Endodermal cell (in vitro differentiated cells): Measurements from ENCODE around the gene CUEDC2. TPM values are rescaled to one million over a fixed set of nuclear protein-coding genes. Genes with fewer than 3 reads are reported as not detected.

Source experiments
- DNase-seq: peaks from one replicate; pipeline ENCODE4 v3.0.0-alpha.2; 2017
- H3K27ac ChIP-seq: 2 replicates; pipeline ENCODE4 v1.5.1; 2013; ENCODE audit warnings: mild to moderate bottlenecking, low read depth, low read length, moderate library complexity
- H3K27me3 ChIP-seq: 2 replicates; pipeline ENCODE4 v1.6.1; 2013; ENCODE audit warnings: mild to moderate bottlenecking, low read length, moderate library complexity; ENCODE audit not compliant: insufficient read depth, control insufficient read depth, poor library complexity, severe bottlenecking
- H3K36me3 ChIP-seq: 2 replicates; pipeline ENCODE4 v1.7.0; 2013; ENCODE audit warnings: mild to moderate bottlenecking, low read length, moderate library complexity; ENCODE audit not compliant: control insufficient read depth, insufficient read depth
- H3K4me1 ChIP-seq: one replicate; pipeline ENCODE4 v1.7.0; 2013; ENCODE audit warnings: low read length; ENCODE audit not compliant: control insufficient read depth, insufficient read depth
- H3K4me3 ChIP-seq: 2 replicates; pipeline ENCODE4 v1.5.1; 2013; ENCODE audit warnings: mild to moderate bottlenecking, low read length, moderate library complexity
- H3K9ac ChIP-seq: 2 replicates; pipeline ENCODE4 v1.6.1; 2013; ENCODE audit warnings: mild to moderate bottlenecking, low read length, moderate library complexity; ENCODE audit not compliant: poor library complexity, severe bottlenecking; ENCODE audit errors: extremely low read depth
- H3K9me3 ChIP-seq: 2 replicates; pipeline ENCODE4 v1.6.1; 2013; ENCODE audit warnings: mild to moderate bottlenecking, low read length, moderate library complexity; ENCODE audit not compliant: control insufficient read depth
- H3K27ac Mint-ChIP-seq: 2 replicates; pipeline ENCODE4 v1.8.0; 2020; ENCODE audit warnings: mixed read lengths
- H3K27me3 Mint-ChIP-seq: 2 replicates; pipeline ENCODE4 v1.8.0; 2021; ENCODE audit warnings: mild to moderate bottlenecking, mixed read lengths; ENCODE audit not compliant: insufficient read depth
- H3K36me3 Mint-ChIP-seq: 2 replicates; pipeline ENCODE4 v1.8.0; 2020; ENCODE audit warnings: low read depth, mixed read lengths
- H3K4me1 Mint-ChIP-seq: 2 replicates; pipeline ENCODE4 v1.8.0; 2020; ENCODE audit warnings: mixed read lengths
- H3K4me3 Mint-ChIP-seq: 2 replicates; pipeline ENCODE4 v1.8.0; 2020; ENCODE audit warnings: mild to moderate bottlenecking, moderate library complexity, mixed read lengths
- H3K9me3 Mint-ChIP-seq: 2 replicates; pipeline ENCODE4 v1.8.0; 2020; ENCODE audit warnings: mild to moderate bottlenecking, mixed read lengths
- CTCF ChIP-seq: fragments of 200-600 bp; sonication (generic); conservative IDR thresholded peaks from 2 replicates; pipeline ENCODE4 v1.5.0; 2021; ENCODE audit warnings: antibody characterized with exemption, mild to moderate bottlenecking
- WGBS, 2 experiments: methylation state at CpG; one replicate each; pipeline versions ENCODE4 v1.1.5 to v1.1.7; 2013; ENCODE audit warnings: missing lambda C conversion rate in 2 of 2, mixed read lengths in 1 of 2; ENCODE audit not compliant: insufficient coverage in 1 of 2, insufficient read length in 1 of 2; 5-methylcytosine and 5-hydroxymethylcytosine counted together
- total RNA-seq, 2 donors: library from RNA; stranded (reverse); fragmentation: NEBNext Ultra II Directional in 1 of 2; extraction: Animal tissue kit (Norgen Biotek cat#: 25700) in 1 of 2; gene quantifications; 2 replicates in 1 of 2; 3 replicates in 1 of 2; pipeline ENCODE4 v1.2.1, GENCODE V29; 2021

CUEDC2 gene
- total RNA-seq, 2 donors from 2014 or later, result 51.7 to 82.9 TPM

DNA sequence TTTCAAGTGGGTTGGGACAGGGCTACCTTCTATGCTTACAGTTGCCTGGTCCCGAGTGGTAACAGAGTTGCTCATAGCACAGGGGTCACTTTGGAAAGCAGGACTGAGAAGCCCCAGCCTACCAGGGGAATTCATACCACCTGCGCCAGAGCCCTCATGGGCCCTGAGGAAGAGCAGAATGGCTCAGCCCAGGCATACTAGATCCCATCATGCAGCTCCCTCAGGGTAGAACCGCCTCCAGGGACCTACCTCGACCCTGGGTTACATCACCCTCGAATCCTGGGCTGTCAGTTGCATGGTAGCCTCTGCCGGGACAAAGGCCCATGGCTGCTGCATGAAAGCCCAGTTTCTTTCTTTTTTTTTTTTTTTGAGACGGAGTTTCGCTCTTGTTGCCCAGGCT lies 2.9 kb downstream of the CUEDC2 start:
- H3K36me3 ChIP-seq, result peaks cover 7% of the 10 kb centered on the region
- WGBS, 2 experiments, result 89% methylated on average over 5 to 8 of the region's 8 CpGs
- H3K27ac ChIP-seq, result no peak overlapping the region
- Mint-ChIP-seq H3K4me3 (no peak overlapping the region), H3K4me1 (peaks cover 6% of the 10 kb centered on the region), H3K9me3 (no peaks in the 10 kb centered on the region), H3K27me3 (peaks cover 24% of the 10 kb centered on the region), H3K27ac (no peak overlapping the region), H3K36me3 (peaks cover 5% of the 10 kb centered on the region)
- H3K27me3 ChIP-seq, result peaks cover 13% of the 10 kb centered on the region
- H3K4me3 ChIP-seq, result no peak overlapping the region
- H3K9me3 ChIP-seq, result no peaks in the 10 kb centered on the region
- DNase-seq, result no peak
- H3K9ac ChIP-seq, result no peak overlapping the region
- no peaks in the 10 kb centered on the region for H3K4me1 ChIP-seq
- no peak for TF ChIP-seq CTCF

GRCh38 chr10:102426803-102427287 lies 5.5 kb downstream of the CUEDC2 start:
- no peak for DNase-seq
- H3K27me3 ChIP-seq, result no peaks in the 10 kb centered on the region
- Mint-ChIP-seq H3K9me3 (no peaks in the 10 kb centered on the region), H3K27ac (no peak overlapping the region), H3K4me1 (peaks cover 13% of the 10 kb centered on the region), H3K4me3 (no peak overlapping the region), H3K36me3 (peaks cover 17% of the 10 kb centered on the region), H3K27me3 (peaks cover 7% of the 10 kb centered on the region)
- 87 to 90% methylated on average over 7 of the region's 7 CpGs for WGBS, 2 experiments
- H3K36me3 ChIP-seq, result peaks cover 21% of the 10 kb centered on the region
- no peak for TF ChIP-seq CTCF
- H3K9ac ChIP-seq, result no peak overlapping the region
- peaks cover 5% of the 10 kb centered on the region for H3K4me1 ChIP-seq
- no peaks in the 10 kb centered on the region for H3K9me3 ChIP-seq
- H3K27ac ChIP-seq, result no peak overlapping the region
- H3K4me3 ChIP-seq, result no peak overlapping the region

DNA sequence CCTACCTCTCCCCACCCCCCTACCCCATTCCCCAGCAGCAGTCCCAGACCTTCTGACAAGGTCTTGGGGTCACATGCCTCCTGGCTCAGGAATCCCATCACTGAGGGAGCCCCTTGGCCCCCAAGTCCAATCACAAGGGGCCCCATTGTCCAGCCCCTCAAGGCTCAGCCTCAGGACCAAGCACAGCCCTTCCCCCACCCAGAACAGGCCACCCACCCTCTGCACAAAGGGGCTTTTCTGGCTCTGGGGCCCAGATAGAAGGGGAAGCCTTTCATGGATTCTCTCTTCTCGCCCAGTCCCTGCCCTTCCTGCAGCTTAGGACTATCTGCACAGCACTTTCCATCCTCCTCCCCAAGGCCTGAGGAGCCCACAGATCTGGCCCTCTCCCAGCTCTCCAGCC lies 6.9 kb downstream of the CUEDC2 start:
- H3K27me3 Mint-ChIP-seq, result peaks cover 7% of the 10 kb centered on the region
- H3K4me1 Mint-ChIP-seq, result peaks cover 8% of the 10 kb centered on the region
- TF ChIP-seq CTCF, result no peak
- H3K36me3 ChIP-seq, result peaks cover 17% of the 10 kb centered on the region
- no peaks in the 10 kb centered on the region for H3K27me3 ChIP-seq
- WGBS, 2 experiments, result 79 to 89% methylated on average over 1 of the region's 1 CpG
- no peak overlapping the region for H3K9ac ChIP-seq
- DNase-seq, result no peak
- H3K27ac Mint-ChIP-seq, result no peak overlapping the region
- no peak overlapping the region for H3K4me3 Mint-ChIP-seq
- no peak overlapping the region for H3K4me3 ChIP-seq
- H3K27ac ChIP-seq, result no peak overlapping the region
- no peaks in the 10 kb centered on the region for H3K9me3 ChIP-seq
- no peaks in the 10 kb centered on the region for H3K9me3 Mint-ChIP-seq
- H3K4me1 ChIP-seq, result peaks cover 5% of the 10 kb centered on the region
- peaks cover 15% of the 10 kb centered on the region for H3K36me3 Mint-ChIP-seq
